ENCODE results near the gene ALOX12B.

Gene ALOX12B

DNA sequence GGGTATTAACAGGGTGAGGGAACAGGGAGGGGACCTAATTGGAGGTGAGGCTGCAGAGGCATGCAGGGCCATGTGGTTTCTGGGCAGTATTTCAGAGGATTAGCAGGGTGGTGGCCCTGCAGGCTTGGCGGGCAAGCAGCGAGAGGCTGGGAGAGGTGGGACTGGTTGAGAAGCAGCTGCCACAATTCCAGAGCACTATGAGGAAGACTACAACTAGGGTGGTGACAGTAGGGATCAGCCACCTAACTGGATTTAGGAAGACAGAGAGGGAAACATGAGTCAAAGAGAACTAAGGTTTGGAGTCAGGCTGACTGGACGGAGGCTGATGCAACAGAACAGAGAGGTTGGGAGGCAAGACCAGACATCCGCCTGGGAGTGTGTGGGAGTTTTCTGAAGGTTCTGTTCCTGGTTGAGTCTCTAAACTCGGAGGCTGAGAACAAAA lies 18.5 kb upstream of the ALOX12B start:
- Histone ChIP-seq H4K20me1 (ENCODE audit: insufficient read depth, low read length) (no peaks in the 10 kb centered on the region), H2AFZ (ENCODE audit: low read length) (no peak overlapping the region), H3F3A (ENCODE audit: insufficient read depth, low read length) (no peaks in the 10 kb centered on the region), H3K4me2 (ENCODE audit: low read length) (no peak overlapping the region), H3K9me3 (ENCODE audit: low read length) (no peaks in the 10 kb centered on the region), H3K9ac (ENCODE audit: low read length) (no peak overlapping the region), H3K79me2 (ENCODE audit: insufficient read depth, low read length) (no peaks in the 10 kb centered on the region), H3K9me2 (ENCODE audit: low read depth, low read length) (no peaks in the 10 kb centered on the region), H3K27ac (ENCODE audit: low read depth, low read length, poor library complexity, severe bottlenecking) (no peak overlapping the region), H3K27me3 (ENCODE audit: insufficient read depth, low read length) (no peaks in the 10 kb centered on the region; the same call in 1 of the 2 replicates), H3K4me1 (ENCODE audit: insufficient read depth, low read length, severe bottlenecking) (peaks cover 6% of the 10 kb centered on the region), H3K36me3 (ENCODE audit: insufficient read depth, low read length) (no peaks in the 10 kb centered on the region), H3K4me3 (ENCODE audit: low read depth, low read length, poor library complexity, severe bottlenecking) (no peak overlapping the region)
- TF ChIP-seq, protein P1, sequence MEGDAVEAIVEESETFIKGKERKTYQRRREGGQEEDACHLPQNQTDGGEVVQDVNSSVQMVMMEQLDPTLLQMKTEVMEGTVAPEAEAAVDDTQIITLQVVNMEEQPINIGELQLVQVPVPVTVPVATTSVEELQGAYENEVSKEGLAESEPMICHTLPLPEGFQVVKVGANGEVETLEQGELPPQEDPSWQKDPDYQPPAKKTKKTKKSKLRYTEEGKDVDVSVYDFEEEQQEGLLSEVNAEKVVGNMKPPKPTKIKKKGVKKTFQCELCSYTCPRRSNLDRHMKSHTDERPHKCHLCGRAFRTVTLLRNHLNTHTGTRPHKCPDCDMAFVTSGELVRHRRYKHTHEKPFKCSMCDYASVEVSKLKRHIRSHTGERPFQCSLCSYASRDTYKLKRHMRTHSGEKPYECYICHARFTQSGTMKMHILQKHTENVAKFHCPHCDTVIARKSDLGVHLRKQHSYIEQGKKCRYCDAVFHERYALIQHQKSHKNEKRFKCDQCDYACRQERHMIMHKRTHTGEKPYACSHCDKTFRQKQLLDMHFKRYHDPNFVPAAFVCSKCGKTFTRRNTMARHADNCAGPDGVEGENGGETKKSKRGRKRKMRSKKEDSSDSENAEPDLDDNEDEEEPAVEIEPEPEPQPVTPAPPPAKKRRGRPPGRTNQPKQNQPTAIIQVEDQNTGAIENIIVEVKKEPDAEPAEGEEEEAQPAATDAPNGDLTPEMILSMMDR (IDR thresholded peaks at IDR 0.05; ENCODE audit: low read length): no peak

DNA sequence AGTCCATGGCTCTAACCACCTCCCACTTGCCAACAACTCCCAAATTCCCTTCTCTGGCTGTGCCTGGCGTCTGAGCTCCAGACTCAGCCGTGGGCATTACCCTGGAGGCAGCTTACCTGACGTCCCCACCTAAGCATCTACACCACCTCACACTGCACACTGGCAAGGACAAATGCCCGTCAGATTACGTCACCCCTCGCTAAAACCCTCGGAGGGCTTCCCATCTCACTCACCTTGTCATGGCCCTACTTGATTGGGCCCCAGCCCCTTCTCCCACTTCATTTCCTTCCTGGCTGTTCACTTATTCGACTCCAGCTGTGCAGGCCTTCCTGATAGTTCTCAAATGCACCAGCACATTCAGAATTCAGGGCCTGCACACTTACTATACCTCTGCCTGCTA lies 17.4 kb upstream of the ALOX12B start:
- Histone ChIP-seq H3K36me3 (ENCODE audit: insufficient read depth, low read length) (no peaks in the 10 kb centered on the region), H3K9ac (ENCODE audit: low read length) (no peak overlapping the region), H3K4me2 (ENCODE audit: low read length) (no peak overlapping the region), H3K27ac (ENCODE audit: low read depth, low read length, poor library complexity, severe bottlenecking) (no peak overlapping the region), H3F3A (ENCODE audit: insufficient read depth, low read length) (no peaks in the 10 kb centered on the region), H3K4me3 (ENCODE audit: low read depth, low read length, poor library complexity, severe bottlenecking) (no peak overlapping the region), H3K9me2 (ENCODE audit: low read depth, low read length) (no peaks in the 10 kb centered on the region), H3K4me1 (ENCODE audit: insufficient read depth, low read length, severe bottlenecking) (peaks cover 3% of the 10 kb centered on the region), H3K79me2 (ENCODE audit: insufficient read depth, low read length) (no peaks in the 10 kb centered on the region), H2AFZ (ENCODE audit: low read length) (no peak overlapping the region), H3K9me3 (ENCODE audit: low read length) (no peaks in the 10 kb centered on the region), H3K27me3 (ENCODE audit: insufficient read depth, low read length) (no peaks in the 10 kb centered on the region; the same call in 1 of the 2 replicates), H4K20me1 (ENCODE audit: insufficient read depth, low read length) (no peaks in the 10 kb centered on the region)
- TF ChIP-seq, protein P1 (IDR thresholded peaks at IDR 0.05; ENCODE audit: low read length): no peak
- TF ChIP-seq EZH2 (IDR thresholded peaks at IDR 0.05; ENCODE audit: borderline replicate concordance, low read length): no peak

DNA sequence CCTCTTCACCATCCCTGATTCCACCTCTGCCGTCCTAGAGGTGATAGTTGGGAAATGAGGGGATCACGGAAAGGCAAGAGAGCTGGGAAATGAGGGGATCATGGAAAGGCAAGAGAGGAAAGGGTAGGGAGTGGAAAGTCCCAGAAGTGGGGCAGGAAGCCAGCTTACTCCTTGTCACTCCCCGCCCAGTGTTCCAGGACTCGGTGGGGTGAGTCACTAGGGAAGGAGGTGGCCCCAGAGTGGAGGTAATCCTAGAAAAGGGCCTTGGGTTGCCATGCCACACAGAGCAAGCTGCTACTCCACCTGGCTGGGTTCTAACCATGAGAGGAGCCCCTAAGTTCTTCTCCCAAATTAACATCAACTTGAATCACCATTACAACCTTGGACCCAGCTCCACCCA lies 16.0 kb upstream of the ALOX12B start:
- Histone ChIP-seq H3F3A (ENCODE audit: insufficient read depth, low read length) (no peaks in the 10 kb centered on the region), H3K4me2 (ENCODE audit: low read length) (no peak overlapping the region), H3K27me3 (ENCODE audit: insufficient read depth, low read length) (no peaks in the 10 kb centered on the region), H4K20me1 (ENCODE audit: insufficient read depth, low read length) (no peaks in the 10 kb centered on the region), H3K9me2 (ENCODE audit: low read depth, low read length) (no peaks in the 10 kb centered on the region), H3K27ac (ENCODE audit: low read depth, low read length, poor library complexity, severe bottlenecking) (no peak overlapping the region), H3K4me1 (ENCODE audit: insufficient read depth, low read length, severe bottlenecking) (no peaks in the 10 kb centered on the region), H3K4me3 (ENCODE audit: low read depth, low read length, poor library complexity, severe bottlenecking) (no peak overlapping the region), H3K9me3 (ENCODE audit: low read length) (no peaks in the 10 kb centered on the region), H3K9ac (ENCODE audit: low read length) (no peak overlapping the region), H3K79me2 (ENCODE audit: insufficient read depth, low read length) (no peaks in the 10 kb centered on the region), H2AFZ (ENCODE audit: low read length) (no peak overlapping the region), H3K36me3 (ENCODE audit: insufficient read depth, low read length) (no peaks in the 10 kb centered on the region)
- TF ChIP-seq, protein P1 (IDR thresholded peaks at IDR 0.05; ENCODE audit: low read length): no peak
- no peak for TF ChIP-seq EZH2 (IDR thresholded peaks at IDR 0.05; ENCODE audit: borderline replicate concordance, low read length)

Measured in OCI-LY1 (cell line).